GM19324 (cell line): ENCODE data around the gene POFUT2.

Experiments used
- ATAC-seq: cut with Tn5 transposase; IDR thresholded peaks from one replicate; pipeline ENCODE4 v1.9.1; 2021; ENCODE audit warnings: mild to moderate bottlenecking, moderate library complexity; ENCODE audit not compliant: unreplicated experiment, low FRiP score

The POFUT2 gene

GRCh38 chr21:45299864-45300785 lies 12.4 kb upstream of the POFUT2 start:
- no peak for ATAC-seq

- ATAC-seq = no peak
These were observed 11.6 kb upstream of the POFUT2 start for GRCh38 chr21:45299026-45299863.

- ATAC-seq = no peak
These were observed 10.2 kb upstream of the POFUT2 start for GRCh38 chr21:45297869-45298268.

- ATAC-seq = no peak
These were observed 9.6 kb upstream of the POFUT2 start for GRCh38 chr21:45297329-45297728.

- no peak for ATAC-seq
These were observed 8.9 kb upstream of the POFUT2 start for GRCh38 chr21:45296638-45297037.

GRCh38 chr21:45295576-45296365 lies 8.1 kb upstream of the POFUT2 start:
- ATAC-seq = no peak

- no peak for ATAC-seq
These were observed 7.0 kb upstream of the POFUT2 start for GRCh38 chr21:45294509-45295291.

GRCh38 chr21:45293726-45294401 lies 6.2 kb upstream of the POFUT2 start:
- no peak for ATAC-seq

- ATAC-seq = no peak
These were observed 5.6 kb upstream of the POFUT2 start for GRCh38 chr21:45293220-45293725.

GRCh38 chr21:45292399-45293219 lies 4.9 kb upstream of the POFUT2 start:
- no peak for ATAC-seq

- no peak for ATAC-seq
These were observed 4.1 kb upstream of the POFUT2 start for GRCh38 chr21:45291613-45292398.

- ATAC-seq = no peak
These were observed 3.4 kb upstream of the POFUT2 start for GRCh38 chr21:45290948-45291612.

- no peak for ATAC-seq
These were observed 2.2 kb upstream of the POFUT2 start for GRCh38 chr21:45289655-45290515.

GRCh38 chr21:45289134-45289533 lies 1.4 kb upstream of the POFUT2 start:
- ATAC-seq = no peak

- ATAC-seq = no peak
These were observed 746 bp upstream of the POFUT2 start for GRCh38 chr21:45288441-45288841.
